Epithelial cell of esophagus (primary cell): ENCODE data around the gene C1QTNF3.

ENCODE experiments used
- DNase-seq: peaks from one replicate; pipeline ENCODE4 v3.0.0; 2010; ENCODE audit warnings: low read depth
- H3K4me3 ChIP-seq: 2 replicates; pipeline ENCODE4 v1.5.1; 2011; ENCODE audit warnings: mild to moderate bottlenecking, low read length, control low read depth
- CTCF ChIP-seq: IDR thresholded peaks from 2 replicates; pipeline ENCODE4 v1.5.1; 2011; ENCODE audit warnings: low read depth, mild to moderate bottlenecking, low read length, control low read depth, inconsistent platforms; ENCODE audit not compliant: insufficient read depth; ENCODE audit errors: missing control alignments

Gene C1QTNF3

DNA sequence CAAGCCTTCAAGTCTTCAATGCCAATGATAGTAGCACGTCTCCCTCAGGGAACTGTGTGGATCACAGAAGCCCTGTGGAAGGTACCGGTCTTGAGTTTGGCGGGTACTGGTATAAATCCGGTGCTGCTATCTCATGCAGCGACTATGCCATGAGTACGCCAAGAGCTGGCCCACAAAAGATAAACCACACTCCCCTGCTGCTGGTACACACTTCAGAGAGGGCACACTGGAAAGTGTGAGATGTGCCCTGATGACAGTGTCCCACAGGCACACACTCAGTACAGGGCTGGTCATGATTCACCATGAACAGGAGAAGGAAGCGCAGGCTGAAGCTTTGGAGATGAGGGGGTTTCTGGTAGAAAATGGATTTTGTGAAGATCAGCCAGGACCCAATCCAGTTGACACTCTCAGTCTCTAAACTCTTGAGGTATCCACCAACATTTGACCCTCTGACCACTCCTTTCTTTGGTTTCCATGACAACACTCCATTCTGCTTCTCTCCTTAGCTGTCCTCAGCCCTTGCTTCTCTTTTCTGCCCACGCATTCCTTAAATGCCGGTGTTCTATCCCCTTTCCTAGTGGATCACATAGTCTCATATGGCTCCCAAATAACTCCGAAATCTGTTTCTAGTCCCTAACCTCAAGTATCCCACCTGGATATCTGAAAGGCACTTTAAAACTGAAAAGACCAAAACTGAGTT is 40.2 kb downstream of the C1QTNF3 start:
- DNase-seq: no peak
- TF ChIP-seq CTCF: no peak
- no peak overlapping the region for H3K4me3 ChIP-seq

- TF ChIP-seq CTCF: no peak
- DNase-seq: peak; percentile 73
- H3K4me3 ChIP-seq: no peak overlapping the region
Observed at GRCh38 chr5:34001241-34001841, 41.7 kb downstream of the C1QTNF3 start.

GRCh38 chr5:33999978-34000377 is 43.0 kb downstream of the C1QTNF3 start:
- no peak overlapping the region for H3K4me3 ChIP-seq
- no peak for DNase-seq
- no peak for TF ChIP-seq CTCF

DNA sequence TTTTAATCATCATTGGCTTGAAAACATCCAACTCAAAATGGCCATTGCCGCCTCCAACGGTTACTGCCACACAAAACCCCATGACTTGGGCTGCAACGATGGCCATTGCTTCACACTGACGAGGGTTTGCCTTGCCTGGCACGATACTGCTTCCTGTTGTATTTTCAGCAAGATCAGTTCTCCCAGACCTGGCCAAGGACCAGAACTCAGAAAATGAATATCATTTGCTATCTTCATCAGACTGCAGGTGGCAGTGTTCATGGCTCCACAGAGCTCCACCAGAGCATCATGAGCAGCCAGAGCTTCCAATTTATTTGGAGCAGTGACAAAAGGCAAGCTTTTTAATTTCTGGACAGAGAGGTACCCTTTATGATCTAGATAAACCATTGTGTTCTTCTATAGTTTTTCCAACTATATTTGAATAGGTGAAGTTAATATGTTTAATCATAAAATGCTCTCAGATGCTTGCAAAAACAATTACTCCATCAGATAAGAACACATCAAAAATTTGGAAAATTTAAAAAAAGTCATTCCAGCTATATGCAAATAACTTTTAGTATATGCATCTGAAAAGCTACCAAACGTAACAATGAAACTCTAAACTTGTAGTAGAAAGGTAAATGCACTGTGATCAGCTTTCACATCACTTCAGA is 45.6 kb downstream of the C1QTNF3 start:
- H3K4me3 ChIP-seq: no peak overlapping the region
- peak; percentile 80 for TF ChIP-seq CTCF
- peak; percentile 68 for DNase-seq

- H3K4me3 ChIP-seq: no peak overlapping the region
- no peak for DNase-seq
- TF ChIP-seq CTCF: no peak
Observed at GRCh38 chr5:33995865-33996264, 47.1 kb downstream of the C1QTNF3 start.

GRCh38 chr5:33994845-33995244 is 48.2 kb downstream of the C1QTNF3 start:
- TF ChIP-seq CTCF: peak; percentile 22
- H3K4me3 ChIP-seq: no peak overlapping the region
- peak; percentile 54 for DNase-seq
